Measurements from ENCODE around the gene CPT1B.

GRCh38 chr22:50606165-50606945 lies 28.1 kb upstream of the CPT1B start:
- TF ChIP-seq CTCF (IDR thresholded peaks at IDR 0.05) (no peak), EZH2 (IDR thresholded peaks at IDR 0.05; ENCODE audit: borderline replicate concordance, insufficient read depth, low read depth, low read length, poor library complexity, severe bottlenecking) (no peak)
